HG03135 (cell line): Measurements from ENCODE around the gene ECE1.
"Not testable (repeated sequence)": the region's sequence is repeated elsewhere in the genome, so short reads cannot be mapped to it uniquely, and the experiment has no call there.

ENCODE experiments used
- ATAC-seq: cut with Tn5 transposase; IDR thresholded peaks from one replicate; pipeline ENCODE4 v1.9.1; 2021; ENCODE audit warnings: mild to moderate bottlenecking, moderate library complexity; ENCODE audit not compliant: unreplicated experiment

ECE1 gene

GRCh38 chr1:21188235-21188634 lies 102.0 kb downstream of the ECE1 start:
- ATAC-seq = no peak

- no peak for ATAC-seq
Observed at GRCh38 chr1:21185221-21185731, 105.0 kb downstream of the ECE1 start.

- no peak for ATAC-seq
Observed at GRCh38 chr1:21184276-21184675, 106.0 kb downstream of the ECE1 start.

GRCh38 chr1:21182181-21182731 lies 108.0 kb downstream of the ECE1 start:
- ATAC-seq = no peak

- not testable (repeated sequence) for ATAC-seq
Observed at GRCh38 chr1:21178271-21178670, 112.0 kb downstream of the ECE1 start.

GRCh38 chr1:21176586-21177555 lies 113.4 kb downstream of the ECE1 start, which contains the start of gene EIF4G3:
Gene EIF4G3 (minus strand): TSS chr1:21176897. CDS start chr1:21002742, 174,155 bp downstream.
- ATAC-seq = peak; percentile 87

- peak; percentile 26 for ATAC-seq
Observed at GRCh38 chr1:21175670-21176581, 114.3 kb downstream of the ECE1 start.

- no peak for ATAC-seq
Observed at GRCh38 chr1:21175324-21175669, 115.0 kb downstream of the ECE1 start.

GRCh38 chr1:21174654-21175323 lies 115.5 kb downstream of the ECE1 start:
- no peak for ATAC-seq

GRCh38 chr1:21174230-21174629 lies 116.0 kb downstream of the ECE1 start:
- ATAC-seq = no peak

- ATAC-seq = not testable (repeated sequence)
Observed at GRCh38 chr1:21173096-21173495, 117.2 kb downstream of the ECE1 start.

GRCh38 chr1:21170837-21171236 lies 119.4 kb downstream of the ECE1 start:
- ATAC-seq = not testable (repeated sequence)

- no peak for ATAC-seq
Observed at GRCh38 chr1:21168444-21168843, 121.8 kb downstream of the ECE1 start.
